ENCODE measurements around the gene ZCCHC17.

ZCCHC17 gene

DNA sequence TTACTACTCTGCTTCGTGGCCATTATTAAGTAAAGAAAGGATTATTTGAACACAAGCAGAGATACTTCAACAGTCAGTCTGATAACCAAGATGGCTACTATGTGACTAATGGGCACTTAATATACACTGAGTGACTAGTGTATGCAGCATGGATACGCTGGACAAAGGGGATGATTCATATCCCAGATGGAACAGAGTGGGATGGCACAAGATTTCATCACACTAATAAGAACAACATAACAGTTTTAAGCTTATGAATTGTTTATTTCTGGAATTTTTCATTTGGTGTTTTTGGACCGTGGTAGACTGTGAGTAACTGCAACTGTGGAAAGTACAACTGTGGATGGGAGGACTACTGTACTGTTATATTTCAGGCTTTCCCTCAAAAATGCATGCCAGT, 9.4 kb downstream of the ZCCHC17 start:
- no peak for DNase-seq

DNA sequence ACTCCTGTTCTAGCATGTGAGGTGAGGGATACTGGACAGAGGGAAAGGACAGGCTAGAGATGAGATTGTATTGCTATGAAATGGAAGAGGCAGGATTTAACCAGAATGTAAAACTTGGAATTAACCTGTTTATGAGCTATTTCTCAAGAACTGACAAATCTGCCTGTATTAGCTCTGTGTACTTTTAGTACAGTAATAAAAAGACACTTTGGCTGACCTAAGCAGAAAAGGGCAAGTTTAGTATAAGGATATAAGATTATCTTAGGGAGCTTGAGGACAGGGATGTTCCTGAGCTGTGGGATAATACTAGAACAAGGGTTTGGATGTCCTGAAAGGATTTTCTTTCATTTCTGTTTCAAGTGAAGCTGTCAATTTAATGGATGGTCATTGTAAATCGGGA, 11.2 kb downstream of the ZCCHC17 start:
- DNase-seq, result no peak

DNA sequence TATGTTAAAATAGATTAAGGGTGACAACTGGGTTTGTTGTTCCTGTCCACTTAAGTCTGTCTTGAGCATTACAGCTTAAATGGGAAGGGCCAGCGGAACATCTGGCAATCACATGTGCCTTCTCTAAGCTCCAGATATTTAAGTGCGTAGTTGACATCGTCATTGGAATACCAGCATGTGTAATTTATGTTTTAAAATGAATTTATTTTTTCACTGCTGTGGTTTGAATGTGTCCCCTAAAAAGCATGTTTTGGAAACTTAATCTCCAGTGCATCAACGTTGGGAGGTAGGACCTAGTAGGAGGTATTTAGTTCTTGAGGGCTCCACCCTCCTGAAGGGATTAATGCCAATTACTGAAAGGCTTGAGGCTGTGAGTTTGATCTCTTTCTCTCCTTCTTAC, 13.4 kb downstream of the ZCCHC17 start:
- DNase-seq, result no peak

DNA sequence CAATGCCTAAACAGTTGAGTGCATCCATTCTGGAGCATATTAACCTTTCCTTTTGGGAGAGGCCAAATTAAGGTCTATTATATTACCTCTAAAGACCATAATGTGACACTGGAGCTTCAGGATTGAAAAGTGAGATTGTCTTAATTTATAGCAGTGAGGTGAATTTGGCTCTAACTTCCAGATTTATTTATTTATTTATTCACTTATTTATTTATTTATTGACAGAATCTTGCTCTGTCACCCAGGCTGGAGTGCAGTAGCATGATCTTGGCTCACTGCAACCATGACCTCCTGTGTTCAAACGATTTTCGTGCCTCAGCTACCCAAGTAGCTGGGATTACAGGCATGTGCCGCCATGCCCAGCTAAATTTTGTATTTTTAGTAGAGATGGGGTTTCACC, 19.1 kb downstream of the ZCCHC17 start:
- DNase-seq, result no peak

DNA sequence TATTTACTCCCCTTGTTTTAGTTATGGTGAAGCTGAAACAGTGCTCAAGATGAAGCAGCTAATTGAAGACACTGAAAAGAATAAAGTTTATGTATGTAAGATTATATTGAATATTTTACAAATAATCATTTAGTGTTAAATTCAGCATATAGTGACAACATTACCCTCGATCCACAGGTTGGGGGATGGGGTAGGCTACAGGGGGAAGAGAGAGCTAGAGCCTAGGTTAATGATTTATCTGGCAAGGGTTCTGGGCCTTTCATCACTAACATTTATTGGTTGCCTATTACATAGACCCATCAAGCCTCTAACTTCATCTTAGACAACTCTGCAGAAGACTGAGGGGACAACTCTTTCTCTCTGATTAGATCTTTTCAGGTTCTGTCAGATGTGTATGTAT, 21.3 kb downstream of the ZCCHC17 start:
- no peak for DNase-seq

DNA sequence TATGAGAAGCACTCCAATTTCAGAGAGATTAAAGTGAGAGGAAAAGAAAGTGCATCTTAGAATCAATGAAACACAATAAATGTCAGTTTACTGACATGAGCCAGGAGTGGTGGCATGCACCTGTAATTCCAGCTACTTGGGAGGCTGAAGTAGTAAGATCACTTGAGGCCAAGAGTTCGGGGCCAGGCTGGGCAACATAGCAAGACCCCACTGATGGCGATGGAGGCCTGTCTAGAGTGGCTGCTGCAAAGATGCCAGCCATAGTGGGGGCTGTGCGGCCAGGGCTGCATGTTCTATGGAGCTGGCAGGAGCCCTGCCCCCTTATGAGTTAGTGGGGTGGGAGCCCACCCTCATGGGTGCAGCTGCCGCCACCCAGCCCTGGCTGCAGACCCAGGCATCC, 27.3 kb downstream of the ZCCHC17 start:
- no peak for DNase-seq

DNA sequence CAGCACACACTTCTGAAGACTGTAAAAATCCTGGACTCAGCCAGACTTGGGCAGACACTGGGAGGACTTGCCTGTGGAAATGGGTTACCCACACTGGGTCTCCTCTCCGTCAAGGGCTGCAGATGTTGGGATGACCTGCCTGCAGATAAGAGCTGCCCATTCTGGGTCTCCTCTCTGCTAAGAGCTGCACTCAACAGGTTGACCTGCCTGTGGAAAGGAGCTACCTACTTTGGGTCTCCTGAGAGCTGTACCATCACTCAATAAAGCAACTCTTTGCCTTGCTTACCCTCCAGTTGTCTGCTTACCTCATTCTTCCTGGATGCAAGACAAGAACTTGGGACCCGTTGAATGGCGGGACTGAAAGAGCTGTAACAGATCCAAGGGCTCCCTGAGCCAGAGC, 28.2 kb downstream of the ZCCHC17 start:
- no peak for DNase-seq

DNA sequence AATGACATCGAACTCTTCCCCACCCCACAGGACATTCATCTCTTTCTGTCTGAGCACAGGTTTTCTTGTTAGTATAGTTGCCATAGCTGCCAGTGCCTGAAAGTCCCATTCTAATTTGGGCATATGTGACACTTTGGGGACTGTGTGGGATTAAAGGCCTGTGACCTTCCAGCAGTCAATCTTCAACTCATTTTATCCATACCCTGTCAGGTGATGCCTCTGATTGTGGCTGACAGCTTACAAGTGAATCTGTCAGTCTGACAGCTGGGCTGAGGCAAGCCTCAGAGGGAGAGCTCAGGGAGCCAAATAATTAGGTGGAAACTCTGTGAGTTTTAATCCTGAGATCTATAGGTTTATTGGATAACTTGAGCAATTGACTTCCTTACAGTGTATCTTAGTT, 29.6 kb downstream of the ZCCHC17 start:
- DNase-seq, result no peak

DNA sequence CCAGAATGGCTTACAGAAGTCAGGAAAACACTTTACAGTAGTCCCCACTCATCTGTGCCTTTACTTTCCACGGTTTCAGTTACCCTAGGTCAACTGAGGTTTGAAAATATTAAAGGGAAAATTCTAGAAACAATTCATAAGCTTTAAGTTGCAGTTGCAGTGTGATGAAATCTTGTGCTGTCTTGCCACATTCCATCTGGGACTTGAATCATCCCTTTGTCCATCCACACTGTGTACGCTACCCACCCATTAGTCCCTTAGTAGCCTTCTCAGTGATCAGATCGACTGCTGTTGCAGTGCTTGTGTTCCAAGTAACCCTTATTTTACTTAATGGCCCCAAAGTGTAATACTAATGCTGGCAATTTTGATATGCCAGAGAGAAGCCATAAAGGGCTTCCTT, 30.5 kb downstream of the ZCCHC17 start:
- no peak for DNase-seq

DNA sequence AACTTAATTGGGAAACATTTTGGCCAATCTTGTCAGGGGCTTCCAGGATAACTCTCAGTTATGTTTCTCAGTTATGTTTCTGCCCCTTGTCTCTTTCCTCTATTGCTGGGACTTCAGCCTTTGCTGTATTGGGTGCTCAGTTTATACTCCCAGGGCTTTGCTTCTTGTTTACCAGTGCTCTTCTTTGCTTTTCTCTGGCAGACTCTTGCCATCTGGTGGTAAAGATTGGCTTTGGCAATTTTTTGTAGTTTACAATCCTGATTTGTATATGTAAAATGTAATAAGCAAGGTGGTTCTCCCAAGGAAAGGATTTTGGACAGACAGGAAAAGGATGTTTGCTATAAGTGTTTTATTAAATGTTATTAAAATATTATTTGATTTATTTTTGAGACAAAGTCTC, 38.2 kb downstream of the ZCCHC17 start:
- DNase-seq, result peak; percentile 31

DNA sequence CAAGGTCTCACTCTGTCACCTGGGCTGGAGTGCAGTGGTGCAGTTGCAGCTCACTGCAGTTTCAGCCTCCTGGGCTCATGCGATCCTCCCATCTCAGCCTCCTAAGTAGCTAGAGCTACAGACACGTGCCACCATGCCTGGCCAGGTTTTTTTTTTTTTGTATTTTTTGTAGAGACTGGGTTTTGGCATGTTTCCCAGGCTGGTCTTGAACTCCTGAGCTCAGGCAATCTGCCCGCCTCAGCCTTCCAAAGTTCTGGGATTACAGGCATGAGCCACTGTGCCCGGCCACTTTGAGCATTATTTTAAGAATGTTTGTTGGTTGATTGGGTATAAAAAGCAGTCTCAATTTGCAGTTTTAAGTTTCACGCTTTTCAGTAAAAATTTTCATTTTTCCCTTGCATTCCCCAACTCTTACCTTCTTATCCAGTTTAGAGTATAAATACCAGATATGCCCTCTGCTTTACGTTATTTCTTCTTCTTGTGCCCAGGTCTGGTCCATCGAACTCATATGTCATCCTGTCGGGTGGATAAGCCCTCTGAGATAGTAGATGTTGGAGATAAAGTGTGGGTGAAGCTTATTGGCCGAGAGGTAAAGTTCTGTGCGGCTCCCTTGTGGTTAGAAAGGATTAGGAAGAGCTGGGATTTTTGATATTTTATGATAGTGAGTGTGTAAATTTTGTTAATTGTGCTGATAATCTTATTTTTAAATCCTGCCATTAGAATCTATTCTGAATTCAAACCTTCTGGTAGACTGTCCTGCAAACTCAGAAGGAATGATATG, 40.0 kb downstream of the ZCCHC17 start:
- no peak for DNase-seq

DNA sequence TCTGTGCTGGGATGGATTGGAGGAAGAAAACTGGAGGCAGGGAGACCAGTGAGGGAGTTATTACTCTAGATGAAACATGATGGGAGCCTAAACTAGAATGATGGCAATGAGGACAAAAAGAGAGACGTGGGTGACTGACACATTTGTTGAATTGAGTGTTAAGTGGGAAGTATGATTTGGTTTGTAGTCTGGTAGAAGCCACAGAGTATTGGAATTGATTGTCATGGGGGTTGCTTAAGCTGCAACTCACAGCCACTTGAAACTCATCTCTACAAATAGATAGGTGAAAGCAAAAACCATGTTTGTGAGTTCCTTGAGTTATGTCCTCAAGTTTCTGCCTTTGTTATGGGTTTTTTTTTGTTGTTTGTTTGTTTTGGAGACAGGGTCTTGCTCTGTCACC, 47.7 kb downstream of the ZCCHC17 start:
- no peak for DNase-seq

DNA sequence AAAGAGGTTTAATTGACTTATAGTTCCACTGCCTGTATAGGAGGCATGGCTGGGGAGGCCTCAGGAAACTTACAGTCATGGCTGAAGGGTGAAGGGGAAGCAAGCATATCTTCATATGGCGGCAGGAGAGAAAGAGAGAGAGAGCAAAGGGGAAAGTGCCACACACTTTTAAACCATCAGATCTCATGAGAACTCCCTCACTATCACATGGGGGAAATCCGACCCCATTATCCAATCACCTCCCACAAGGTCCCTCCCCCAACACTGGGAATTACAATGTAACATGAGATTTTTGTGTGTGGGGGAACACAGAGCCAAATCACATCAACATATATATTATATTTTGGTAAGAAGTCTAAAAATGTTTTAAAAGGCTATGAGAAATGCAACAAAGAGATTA, 48.8 kb downstream of the ZCCHC17 start:
- DNase-seq, result no peak

DNA sequence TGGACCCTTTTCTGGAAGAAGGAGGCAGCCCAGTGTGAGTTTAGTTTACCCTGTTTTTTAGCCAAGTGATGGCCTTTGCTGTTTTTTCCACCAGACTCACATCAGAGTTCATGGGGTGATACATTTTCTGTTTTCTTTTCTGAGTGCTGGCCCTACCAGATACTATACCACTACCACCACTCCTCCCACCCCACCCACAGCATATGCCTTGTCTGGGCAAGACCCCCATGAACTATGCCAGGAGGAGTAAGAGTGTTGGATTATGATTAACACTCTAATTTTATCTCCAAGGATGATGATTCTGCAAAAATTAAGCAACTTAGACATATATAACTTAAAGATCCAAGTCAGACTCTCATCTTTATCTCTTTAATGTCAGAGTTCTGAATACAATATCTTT, 50.0 kb downstream of the ZCCHC17 start:
- DNase-seq, result no peak

DNA sequence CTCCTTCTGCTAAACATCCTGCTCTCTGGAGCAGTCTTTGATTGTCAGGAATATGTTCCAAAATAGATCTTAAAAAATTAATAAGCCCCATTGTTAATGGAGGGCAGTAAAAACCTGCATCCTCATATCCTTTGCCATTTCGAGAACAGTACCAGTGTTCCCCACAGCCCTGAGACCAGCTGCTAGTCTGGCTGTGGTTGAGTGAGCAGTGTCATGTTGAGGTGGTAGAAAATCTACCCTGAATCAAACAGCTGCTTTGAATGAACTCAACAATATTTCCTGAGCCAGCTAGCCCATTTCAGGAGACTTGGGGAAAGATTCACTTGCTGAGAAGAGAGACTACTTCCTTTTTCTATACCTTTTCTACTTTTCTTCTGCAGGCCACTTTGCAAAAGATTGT, 51.6 kb downstream of the ZCCHC17 start:
- DNase-seq, result no peak

DNA sequence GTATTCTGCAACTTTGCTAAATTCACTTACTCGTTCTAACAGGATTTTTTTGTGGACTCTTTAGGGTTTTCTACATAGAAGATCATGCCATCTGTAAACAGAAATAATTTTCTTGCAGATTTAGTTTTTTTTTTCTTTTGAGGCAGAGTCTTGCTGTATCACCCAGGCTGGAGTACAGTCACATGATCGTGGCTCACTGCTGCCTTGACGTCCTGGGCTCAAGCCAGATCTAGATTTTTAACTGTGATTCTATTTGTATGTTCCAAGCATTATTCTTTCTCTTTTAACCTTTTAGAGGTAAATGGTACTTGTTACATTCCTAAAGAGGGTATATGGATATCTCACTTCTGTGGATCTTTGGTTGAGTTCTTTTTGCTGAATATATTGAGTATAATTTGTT, 57.5 kb downstream of the ZCCHC17 start:
- DNase-seq, result no peak

DNA sequence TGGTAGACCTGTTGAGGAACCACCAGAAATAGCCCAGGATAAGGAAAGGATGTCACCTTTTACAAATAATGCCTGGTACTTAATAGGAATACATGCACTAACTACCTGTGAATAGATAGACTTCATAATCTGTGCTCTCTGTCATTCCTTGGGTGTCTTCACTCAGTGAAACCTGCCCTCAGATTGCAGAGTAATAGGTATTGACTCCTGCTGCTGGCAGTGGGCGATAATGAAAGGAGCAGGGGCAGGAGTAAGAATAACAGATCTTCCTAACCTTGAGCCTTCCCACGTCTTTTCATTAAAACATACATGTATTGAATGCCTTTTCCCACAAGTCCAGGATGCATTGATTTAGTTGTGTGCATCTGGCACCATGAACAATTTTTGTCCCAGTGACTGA, 59.6 kb downstream of the ZCCHC17 start:
- no peak for DNase-seq

DNA sequence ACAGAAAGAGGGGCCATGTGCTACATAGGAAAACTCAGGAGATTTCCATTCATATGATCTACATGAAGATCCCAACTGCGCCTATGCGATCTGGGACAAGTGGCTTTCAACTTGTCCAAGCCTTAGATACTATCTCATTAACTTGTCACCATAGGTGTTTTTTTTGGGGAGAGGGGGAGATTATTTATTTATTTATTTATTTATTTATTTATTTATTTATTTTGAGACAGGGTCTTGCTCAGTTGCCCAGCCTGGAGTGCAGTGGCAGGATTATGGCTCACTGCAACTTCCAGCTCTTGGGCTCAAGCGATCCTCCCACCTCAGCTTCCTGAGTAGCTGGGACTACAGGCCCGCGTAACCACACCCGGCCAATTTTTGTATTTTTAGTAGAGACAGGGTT, 64.8 kb downstream of the ZCCHC17 start:
- no peak for DNase-seq

DNA sequence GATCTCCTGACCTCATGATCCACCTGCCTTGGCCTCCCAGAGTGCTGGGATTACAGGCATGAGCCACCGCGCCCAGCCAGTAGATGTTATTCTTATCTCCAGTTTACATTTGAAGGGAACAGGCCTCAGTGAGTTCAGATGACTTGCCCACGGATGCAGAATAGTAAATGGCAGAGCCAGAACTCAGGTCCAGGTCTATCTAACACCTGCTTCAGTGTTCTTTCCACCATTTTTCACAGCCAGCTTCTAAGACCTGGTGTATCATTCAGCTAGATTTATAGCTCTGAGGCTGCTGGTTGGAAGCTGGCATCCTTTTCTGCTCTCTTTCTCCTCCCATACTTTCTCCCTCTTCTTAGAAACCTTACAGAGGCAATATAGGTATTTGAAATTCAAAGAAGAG, 65.2 kb downstream of the ZCCHC17 start:
- no peak for DNase-seq

DNA sequence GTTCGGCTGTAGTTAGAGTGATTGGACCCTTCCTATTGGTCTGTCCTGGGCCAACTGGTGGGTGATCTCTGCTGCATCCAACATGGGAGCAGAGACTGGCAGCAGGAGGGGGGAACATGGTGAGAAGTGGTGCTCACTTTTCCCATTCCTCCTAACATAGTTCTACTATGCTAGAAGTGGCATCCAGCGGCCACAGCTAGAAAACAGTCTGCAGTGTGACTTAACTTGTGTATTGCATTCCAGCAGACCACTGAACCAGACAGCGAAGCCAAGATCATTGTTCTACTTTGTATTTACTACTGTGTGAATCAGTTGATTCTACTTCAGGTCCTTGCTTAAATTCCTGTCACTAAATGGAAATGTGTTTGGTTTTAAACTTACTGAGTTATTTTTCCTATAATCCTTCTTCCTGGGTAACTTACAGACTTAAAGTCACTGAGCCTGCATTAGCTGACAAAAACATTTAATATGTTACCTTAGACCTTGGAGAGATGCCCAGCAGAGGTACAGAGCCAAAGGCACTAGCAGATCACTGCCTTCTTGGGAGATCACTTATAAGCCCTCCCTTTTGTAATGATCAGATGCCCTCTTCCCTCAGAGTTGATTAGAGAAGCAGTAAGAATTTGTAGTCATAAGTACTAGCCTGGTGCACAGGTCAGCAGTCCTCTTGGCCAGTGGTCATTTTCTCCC, 67.9 kb downstream of the ZCCHC17 start:
- no peak for DNase-seq

DNA sequence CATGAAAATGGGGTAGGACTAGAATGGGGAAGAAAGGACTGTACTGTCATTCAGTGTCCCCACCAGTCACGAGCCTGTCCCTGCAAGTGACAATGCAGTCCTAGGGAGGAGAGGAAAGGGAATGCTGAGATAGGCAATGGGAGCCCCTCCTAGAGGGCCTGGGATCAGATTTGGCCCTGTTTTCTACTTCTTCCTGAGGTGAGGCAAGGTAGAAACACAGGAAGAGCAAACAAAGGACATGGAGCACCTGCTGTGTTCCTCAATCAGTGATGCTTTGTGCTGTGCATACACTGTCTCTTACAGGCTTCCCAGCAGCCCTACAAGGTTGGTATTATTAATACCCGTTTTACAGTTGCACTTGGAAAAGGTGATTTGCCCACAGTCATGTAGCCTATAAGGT, 70.0 kb downstream of the ZCCHC17 start:
- no peak for DNase-seq

DNA sequence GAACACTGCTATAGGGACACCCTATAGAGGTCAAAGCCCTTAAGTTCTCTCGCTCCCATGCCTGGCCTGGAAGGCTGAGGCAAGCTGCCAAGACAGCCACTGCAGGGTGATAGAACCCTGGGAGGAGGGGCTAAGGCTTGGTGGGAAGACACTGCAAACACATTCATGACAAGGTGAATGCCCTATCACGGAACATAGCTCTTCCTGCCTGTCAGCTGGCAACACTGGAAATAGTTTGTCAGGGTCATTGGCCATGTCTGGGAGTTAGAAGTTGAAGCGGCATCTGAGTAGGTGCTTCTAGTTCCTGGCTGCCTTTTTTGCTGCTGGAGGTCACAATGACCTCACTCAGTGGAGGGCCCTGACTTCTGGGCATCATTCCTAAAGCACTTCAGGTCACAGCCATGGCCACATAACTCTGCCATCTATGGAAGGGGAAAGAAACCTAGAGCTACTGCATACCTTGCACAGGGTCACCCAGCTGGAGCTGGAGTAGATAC, 71.8 kb downstream of the ZCCHC17 start:
- DNase-seq, result no peak

DNA sequence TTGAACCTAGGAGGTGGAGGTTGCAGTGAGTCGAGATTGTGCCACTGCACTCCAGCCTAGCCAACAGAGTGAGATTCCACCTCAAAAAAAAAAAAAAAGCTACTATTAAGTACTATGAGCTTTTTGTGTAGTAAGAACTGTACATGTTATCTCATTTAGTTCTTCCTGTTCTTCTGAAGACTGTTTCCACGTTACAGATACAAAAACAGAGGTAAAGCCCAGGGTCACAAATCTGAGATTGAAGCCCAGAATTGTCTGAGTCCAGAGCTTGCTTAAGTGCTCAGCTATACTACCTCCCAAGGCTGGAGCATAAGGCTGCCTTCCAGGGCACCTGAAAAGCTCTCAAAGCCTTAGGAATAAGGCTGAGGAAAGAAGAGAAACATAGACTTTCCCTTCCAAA, 73.2 kb downstream of the ZCCHC17 start:
- no peak for DNase-seq

DNA sequence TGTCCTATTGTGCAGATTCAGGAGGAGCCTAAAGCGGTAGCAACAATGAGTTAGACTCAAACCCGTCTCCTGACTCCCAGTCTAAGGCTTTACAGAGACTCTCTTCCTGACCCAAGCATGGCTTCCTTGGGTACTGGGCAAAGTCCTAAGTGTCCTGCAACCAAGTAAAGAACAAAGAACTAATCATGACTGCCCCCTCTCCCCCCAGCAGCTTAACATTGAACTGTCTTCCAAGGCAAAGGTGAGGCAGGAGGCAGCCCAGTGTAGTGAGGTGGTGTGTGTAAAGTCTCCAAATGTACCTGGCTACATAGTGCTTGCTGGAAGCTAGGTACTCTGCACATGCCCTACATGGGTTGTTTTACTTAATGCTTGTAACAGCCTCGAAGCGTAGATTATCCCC, 73.7 kb downstream of the ZCCHC17 start:
- DNase-seq, result no peak

Data from CD4-positive, alpha-beta T cell treated with Interleukin-12 subunit alpha and Interleukin-12 subunit beta, for 1 hour (primary cell).